DOHH2 (cell line): ENCODE results near the gene CELF1.

Experiments
- H3F3A ChIP-seq: fragments of 200-600 bp; sonication (generic), shearing (Covaris generic); 2 replicates; pipeline ENCODE4 v1.6.0; 2016; ENCODE audit warnings: antibody characterized with exemption, mild to moderate bottlenecking; ENCODE audit not compliant: control insufficient read depth, insufficient read depth
- H3K27ac ChIP-seq: fragments of 200-600 bp; sonication (generic); 2 replicates; pipeline ENCODE4 v1.5.1; 2014; ENCODE audit warnings: low read depth, mild to moderate bottlenecking, low read length, moderate library complexity
- H3K27me3 ChIP-seq: fragments of 200-600 bp; sonication (generic); 2 replicates; pipeline ENCODE4 v1.6.1; 2014; ENCODE audit warnings: mild to moderate bottlenecking, low read length, mixed read lengths; ENCODE audit not compliant: control insufficient read depth
- H3K36me3 ChIP-seq: fragments of 200-600 bp; sonication (generic); 2 replicates; pipeline ENCODE4 v1.6.1; 2014; ENCODE audit warnings: mild to moderate bottlenecking, low read length, moderate library complexity, mixed read lengths; ENCODE audit not compliant: control insufficient read depth
- H3K4me1 ChIP-seq: fragments of 200-600 bp; sonication (generic); 2 replicates; pipeline ENCODE4 v1.6.1; 2014; ENCODE audit warnings: mild to moderate bottlenecking, low read length, mixed read lengths; ENCODE audit not compliant: control insufficient read depth
- H3K4me2 ChIP-seq: fragments of 200-600 bp; sonication (generic); 2 replicates; pipeline ENCODE4 v1.6.0; 2014; ENCODE audit warnings: mild to moderate bottlenecking, low read length, moderate library complexity
- H3K4me3 ChIP-seq: fragments of 200-600 bp; sonication (generic); 2 replicates; pipeline ENCODE4 v1.5.1; 2014; ENCODE audit warnings: mild to moderate bottlenecking, low read length, mixed read lengths
- H3K79me2 ChIP-seq: fragments of 200-600 bp; sonication (generic); 2 replicates; pipeline ENCODE4 v1.6.1; 2014; ENCODE audit warnings: mild to moderate bottlenecking, low read length, mixed read lengths; ENCODE audit not compliant: control insufficient read depth
- H3K9me2 ChIP-seq: fragments of 200-600 bp; sonication (generic); replicated peaks from 2 replicates; pipeline ENCODE4 v1.6.1; 2014; ENCODE audit warnings: mild to moderate bottlenecking, low read length, mixed read lengths; ENCODE audit not compliant: control insufficient read depth
- H3K9me3 ChIP-seq: fragments of 200-600 bp; sonication (generic); 2 replicates; pipeline ENCODE4 v1.6.1; 2014; ENCODE audit warnings: antibody characterized with exemption, low read length, mixed read lengths; ENCODE audit not compliant: control insufficient read depth, insufficient read depth
- H4K20me1 ChIP-seq: fragments of 200-600 bp; sonication (generic); 2 replicates; pipeline ENCODE4 v1.6.0; 2014; ENCODE audit warnings: low read depth, mild to moderate bottlenecking, antibody characterized with exemption, low read length, moderate library complexity; ENCODE audit not compliant: control insufficient read depth, insufficient read depth
- CTCF ChIP-seq: fragments of 200-600 bp; sonication (generic); IDR thresholded peaks from one replicate; pipeline ENCODE4 v1.5.1; 2014; ENCODE audit warnings: antibody characterized with exemption, mild to moderate bottlenecking, low read depth, low read length; ENCODE audit not compliant: poor library complexity, severe bottlenecking
- EZH2phosphoT487 ChIP-seq: fragments of 200-600 bp; sonication (generic); IDR thresholded peaks from 2 replicates; pipeline ENCODE4 v1.6.1; 2017; ENCODE audit warnings: borderline replicate concordance, mild to moderate bottlenecking, antibody characterized with exemption, low read length, moderate library complexity, mixed read lengths

Gene CELF1

DNA sequence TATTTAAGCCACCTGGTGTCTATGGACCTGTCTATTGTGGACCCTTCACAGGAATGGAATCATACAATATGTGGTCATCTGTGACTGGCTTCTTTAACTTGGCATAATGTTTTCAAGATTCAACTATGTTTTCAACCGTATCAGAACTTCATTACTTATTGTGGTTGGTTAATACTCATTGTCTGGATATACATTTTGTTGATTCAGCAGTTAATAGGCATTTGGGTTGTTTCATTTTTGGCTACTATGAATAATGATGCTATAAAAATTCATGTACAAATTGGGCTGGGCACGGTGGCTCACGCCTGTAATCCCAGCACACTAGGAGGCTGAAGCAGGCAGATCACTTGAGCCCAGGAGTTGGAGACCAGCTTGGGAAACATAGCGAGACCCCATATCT lies 101.5 kb downstream of the CELF1 start:
- Histone ChIP-seq H3K79me2 (no peaks in the 10 kb centered on the region), H3K4me2 (no peak overlapping the region), H4K20me1 (no peaks in the 10 kb centered on the region), H3K27me3 (no peaks in the 10 kb centered on the region), H3K36me3 (no peaks in the 10 kb centered on the region), H3K4me1 (no peaks in the 10 kb centered on the region), H3F3A (no peaks in the 10 kb centered on the region), H3K9me3 (no peaks in the 10 kb centered on the region), H3K4me3 (no peak overlapping the region), H3K9me2 (no peaks in the 10 kb centered on the region), H3K27ac (no peak overlapping the region)
- TF ChIP-seq CTCF (no peak), EZH2phosphoT487 (no peak)

GRCh38 chr11:47449541-47449940 lies 103.4 kb downstream of the CELF1 start:
- no peaks in the 10 kb centered on the region for H3K27me3 ChIP-seq
- TF ChIP-seq EZH2phosphoT487: no peak
- no peak for TF ChIP-seq CTCF
- H3K4me2 ChIP-seq: no peak overlapping the region
- H3K9me3 ChIP-seq: no peaks in the 10 kb centered on the region
- H3K9me2 ChIP-seq: no peaks in the 10 kb centered on the region
- H3K4me1 ChIP-seq: no peaks in the 10 kb centered on the region
- no peaks in the 10 kb centered on the region for H3F3A ChIP-seq
- no peak overlapping the region for H3K4me3 ChIP-seq
- H3K36me3 ChIP-seq: no peaks in the 10 kb centered on the region
- no peaks in the 10 kb centered on the region for H3K79me2 ChIP-seq
- H4K20me1 ChIP-seq: no peaks in the 10 kb centered on the region
- H3K27ac ChIP-seq: no peak overlapping the region

DNA sequence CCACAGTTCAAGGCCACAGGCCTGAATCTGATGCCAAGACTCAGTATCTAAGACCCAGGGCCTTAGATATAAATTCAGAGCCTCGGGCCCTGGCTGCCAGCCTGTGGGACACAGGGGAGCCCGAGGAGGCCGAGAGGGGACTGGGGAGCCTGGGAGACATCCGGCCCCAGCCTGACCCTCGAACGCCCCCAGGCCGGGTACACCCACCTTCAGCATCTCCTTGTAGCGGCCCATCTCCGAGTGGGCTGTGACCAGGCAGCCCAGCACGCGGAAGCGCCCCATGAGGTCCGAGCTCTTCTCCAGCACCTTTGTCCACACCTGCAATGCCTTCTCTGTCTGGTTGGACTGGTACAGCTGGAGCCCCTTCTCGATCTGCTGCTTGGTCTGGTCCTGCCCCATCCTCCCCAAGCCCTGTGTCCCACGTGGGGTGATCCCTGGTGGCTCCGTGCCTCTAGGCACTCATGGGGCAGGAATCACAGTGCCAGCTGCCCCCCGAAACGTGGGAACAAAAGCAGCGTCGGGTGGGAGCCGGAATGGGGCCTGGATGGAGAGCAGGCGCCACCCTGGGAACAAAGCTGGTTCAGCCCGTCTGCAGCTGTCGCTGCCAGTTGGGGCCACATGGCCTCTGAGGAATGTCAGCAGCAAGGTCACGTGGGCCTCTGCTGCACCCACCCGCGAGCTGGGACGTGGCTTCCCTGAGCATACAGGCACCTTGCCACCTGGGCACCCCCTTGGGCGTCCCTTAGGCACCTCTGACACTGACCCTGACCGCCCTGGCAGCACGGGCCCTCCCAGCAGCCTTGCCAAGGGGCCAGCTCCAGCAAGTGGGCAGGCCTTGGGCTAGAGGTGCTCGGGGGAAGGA lies 104.1 kb downstream of the CELF1 start, which contains the start of gene RAPSN:
Gene RAPSN, minus strand, starts transcription at position 571 of the 862 bp plus-strand sequence. Its CDS starts 172 bp downstream, at position 399.
- no peaks in the 10 kb centered on the region for H3K27me3 ChIP-seq
- no peaks in the 10 kb centered on the region for H3K9me2 ChIP-seq
- no peaks in the 10 kb centered on the region for H3K36me3 ChIP-seq
- no peak for TF ChIP-seq EZH2phosphoT487
- H3K4me2 ChIP-seq: no peak within 1 kb of the TSS
- H4K20me1 ChIP-seq: no peaks in the 10 kb centered on the region
- H3K4me3 ChIP-seq: no peak within 1 kb of the TSS
- no peaks in the 10 kb centered on the region for H3K4me1 ChIP-seq
- H3K27ac ChIP-seq: no peak within 1 kb of the TSS
- no peaks in the 10 kb centered on the region for H3F3A ChIP-seq
- H3K9me3 ChIP-seq: no peaks in the 10 kb centered on the region
- no peaks in the 10 kb centered on the region for H3K79me2 ChIP-seq

GRCh38 chr11:47447906-47448305 lies 105.0 kb downstream of the CELF1 start:
- Histone ChIP-seq H3K4me3 (no peak overlapping the region), H3K79me2 (no peaks in the 10 kb centered on the region), H4K20me1 (no peaks in the 10 kb centered on the region), H3K4me1 (no peaks in the 10 kb centered on the region), H3K9me3 (no peaks in the 10 kb centered on the region), H3K9me2 (no peaks in the 10 kb centered on the region), H3F3A (no peaks in the 10 kb centered on the region), H3K27ac (no peak overlapping the region), H3K36me3 (no peaks in the 10 kb centered on the region), H3K27me3 (no peaks in the 10 kb centered on the region), H3K4me2 (no peak overlapping the region)
- TF ChIP-seq CTCF: no peak
